Activated effector memory CD4-positive, alpha-beta T cell treated with anti-CD3 and anti-CD28 coated beads, Interleukin-2, amount 50 U/mL, for 16 hours (primary cell): ENCODE measurements around the gene SLC26A4.
"Not testable (repeated sequence)": the region's sequence is repeated elsewhere in the genome, so short reads cannot be mapped to it uniquely, and the experiment has no call there.

Source experiments
- DNase-seq: peaks from one replicate; pipeline ENCODE4 v3.0.0-alpha.2; 2020

The SLC26A4 gene

DNA sequence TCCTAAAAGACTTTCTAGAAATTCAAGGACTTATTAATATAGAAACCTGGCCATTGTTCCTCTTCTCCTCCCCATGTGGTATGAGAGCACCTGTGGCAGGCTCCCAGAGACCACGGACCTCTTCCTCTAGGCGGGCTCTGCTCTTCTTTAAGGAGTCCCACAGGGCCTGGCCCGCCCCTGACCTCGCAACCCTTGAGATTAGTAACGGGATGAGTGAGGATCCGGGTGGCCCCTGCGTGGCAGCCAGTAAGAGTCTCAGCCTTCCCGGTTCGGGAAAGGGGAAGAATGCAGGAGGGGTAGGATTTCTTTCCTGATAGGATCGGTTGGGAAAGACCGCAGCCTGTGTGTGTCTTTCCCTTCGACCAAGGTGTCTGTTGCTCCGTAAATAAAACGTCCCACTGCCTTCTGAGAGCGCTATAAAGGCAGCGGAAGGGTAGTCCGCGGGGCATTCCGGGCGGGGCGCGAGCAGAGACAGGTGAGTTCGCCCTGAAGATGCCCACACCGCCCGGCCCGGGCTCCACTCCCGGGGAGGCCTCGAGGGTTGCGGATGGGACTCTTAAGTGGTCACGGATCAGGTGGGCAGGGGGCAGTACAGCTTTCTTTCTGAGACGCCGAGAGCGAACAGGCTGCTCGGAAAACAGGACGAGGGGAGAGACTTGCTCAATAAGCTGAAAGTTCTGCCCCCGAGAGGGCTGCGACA, at the start of gene SLC26A4:
Gene SLC26A4 (plus strand): TSS at position 448 of the 700 bp plus-strand sequence. CDS start 814 bp downstream, outside the sequence.
- peak; percentile 72 for DNase-seq

- DNase-seq, result no peak
Observed at GRCh38 chr7:107613439-107613838, 47.2 kb upstream of the SLC26A4 start.

- DNase-seq, result no peak
Observed at GRCh38 chr7:107613948-107614347, 46.7 kb upstream of the SLC26A4 start.

GRCh38 chr7:107614425-107614824, 46.2 kb upstream of the SLC26A4 start:
- DNase-seq, result no peak

DNA sequence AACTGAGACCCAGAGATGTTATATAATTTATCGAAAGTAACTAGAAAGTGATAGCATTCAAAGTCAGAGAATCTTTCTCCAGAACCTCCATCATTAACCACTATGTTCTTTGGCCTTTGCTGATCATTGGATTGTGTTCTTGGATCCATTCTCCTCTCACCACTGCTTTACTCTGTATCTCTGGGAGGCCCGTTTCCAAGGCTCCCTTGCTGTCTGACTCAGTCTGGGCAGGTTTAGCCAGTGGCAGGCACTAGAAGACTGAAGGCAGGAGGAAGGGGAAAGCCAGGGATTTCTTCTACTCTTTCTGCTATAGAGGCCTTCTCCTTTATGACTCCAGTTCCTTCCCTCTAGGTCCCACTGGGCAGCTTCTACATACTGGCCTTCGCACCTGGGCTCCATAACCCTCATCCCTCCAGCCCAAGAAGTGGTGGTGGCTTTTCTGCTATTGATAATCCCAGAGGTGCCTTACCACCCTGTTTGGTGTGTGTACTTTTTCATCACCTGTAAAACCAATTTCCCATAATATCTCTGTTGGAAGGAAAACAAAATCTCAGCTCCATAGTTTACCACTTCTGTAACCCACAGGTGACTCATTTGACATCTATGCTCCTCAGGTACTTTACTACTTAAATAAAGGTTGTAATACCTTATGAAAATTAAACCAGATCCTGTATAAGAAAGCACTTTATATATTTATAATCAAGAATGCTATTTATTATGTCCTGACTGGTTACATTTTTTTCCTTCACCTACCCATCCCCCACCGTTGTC, 44.5 kb upstream of the SLC26A4 start:
- DNase-seq, result no peak

GRCh38 chr7:107622429-107622828, 38.2 kb upstream of the SLC26A4 start:
- DNase-seq, result no peak

GRCh38 chr7:107622894-107623293, 37.7 kb upstream of the SLC26A4 start:
- no peak for DNase-seq

GRCh38 chr7:107627002-107627401, 33.6 kb upstream of the SLC26A4 start:
- no peak for DNase-seq

DNA sequence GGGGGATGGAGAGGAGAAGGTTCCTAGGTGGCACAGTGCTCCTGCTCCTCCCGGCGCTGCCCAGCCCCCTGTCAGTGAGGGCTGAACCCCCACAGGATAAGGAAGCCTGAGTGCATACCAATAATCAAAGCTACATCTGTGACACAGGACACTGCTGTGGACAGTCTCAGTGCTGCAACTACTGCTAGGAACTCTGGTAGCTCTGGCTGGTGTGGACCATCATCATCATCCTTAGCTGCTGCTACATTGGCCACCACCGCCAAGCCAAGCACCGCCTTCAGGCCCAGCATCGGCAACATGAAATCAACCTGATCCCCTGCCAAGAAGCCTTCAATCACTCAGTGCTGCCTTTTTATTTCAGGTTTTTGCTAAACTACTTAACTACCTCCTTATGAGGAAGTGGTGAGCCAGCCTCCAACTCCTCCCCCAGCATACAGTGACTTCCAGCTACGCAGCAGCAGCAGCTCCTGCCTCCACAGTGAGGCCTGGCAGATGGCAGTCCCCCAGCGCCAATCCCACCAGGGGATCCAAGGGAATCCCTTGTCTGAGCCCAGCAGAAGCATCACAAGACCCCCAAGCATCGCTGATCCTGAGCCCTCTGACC, 32.1 kb upstream of the SLC26A4 start:
- DNase-seq, result no peak

DNA sequence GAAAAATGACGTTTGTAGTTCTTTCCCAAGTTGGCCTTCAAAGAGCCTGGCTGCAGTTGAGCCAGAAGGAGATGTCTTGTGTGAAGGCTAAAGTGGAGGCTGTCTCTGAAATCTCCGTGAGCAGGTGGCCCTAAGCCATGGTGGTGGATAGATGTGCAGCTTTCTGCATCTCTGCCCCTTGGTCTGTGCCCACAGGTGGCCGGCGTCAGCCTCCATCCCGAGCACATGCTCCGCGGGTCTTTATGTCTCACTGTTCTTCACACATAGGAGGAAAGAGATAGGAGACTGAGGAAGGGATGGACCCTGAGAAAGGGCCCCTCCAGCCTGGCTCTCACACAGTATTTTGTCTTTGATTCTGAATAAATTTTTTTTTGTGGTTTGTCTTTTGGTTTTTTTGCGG, 30.3 kb upstream of the SLC26A4 start:
- DNase-seq, result no peak

DNA sequence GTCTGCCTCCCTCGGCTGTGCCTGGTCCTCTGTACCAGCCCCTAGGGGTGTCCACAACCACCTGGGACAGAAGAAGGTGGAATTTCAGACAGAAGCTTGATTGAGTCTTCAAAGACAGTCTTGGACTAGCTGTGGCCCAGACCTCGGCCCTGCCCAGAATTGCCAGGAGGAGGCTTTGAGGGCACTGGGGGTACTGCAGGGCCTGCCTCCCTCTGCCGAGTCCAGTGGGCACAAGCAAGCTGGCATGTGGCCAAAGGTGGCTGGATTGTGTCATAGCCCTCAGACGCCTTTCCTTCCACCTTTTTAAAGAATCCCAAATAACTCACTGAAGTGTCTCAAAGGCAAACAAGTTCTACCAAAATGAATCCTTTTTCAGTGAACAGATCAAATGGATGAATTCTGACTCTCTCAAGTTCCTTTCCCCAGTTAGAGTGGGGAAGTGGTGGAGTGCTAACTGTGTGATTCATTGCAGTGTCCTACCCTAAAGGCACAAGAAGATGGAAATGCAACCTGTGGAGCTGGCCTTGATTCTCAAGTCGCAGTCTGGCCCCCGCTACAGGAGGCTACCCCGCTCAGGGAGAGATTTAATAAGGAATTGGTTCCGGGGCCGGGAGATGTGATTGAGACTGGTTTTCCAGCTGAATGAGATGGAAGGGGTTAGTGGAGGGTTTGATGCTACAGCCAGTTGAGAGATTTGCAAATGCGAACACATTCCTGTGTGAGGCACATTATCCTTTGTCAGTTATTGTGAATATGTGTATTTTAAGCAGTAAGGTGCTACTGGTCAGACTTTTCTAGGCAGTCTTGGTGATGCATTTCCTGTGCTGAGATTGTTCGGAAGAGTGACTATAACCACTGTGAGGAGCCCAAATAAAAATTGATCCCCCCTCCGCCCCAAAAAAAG, 28.8 kb upstream of the SLC26A4 start:
- no peak for DNase-seq

GRCh38 chr7:107632492-107632865, 28.1 kb upstream of the SLC26A4 start:
- no peak for DNase-seq

GRCh38 chr7:107638594-107638993, 22.0 kb upstream of the SLC26A4 start:
- DNase-seq, result no peak

DNA sequence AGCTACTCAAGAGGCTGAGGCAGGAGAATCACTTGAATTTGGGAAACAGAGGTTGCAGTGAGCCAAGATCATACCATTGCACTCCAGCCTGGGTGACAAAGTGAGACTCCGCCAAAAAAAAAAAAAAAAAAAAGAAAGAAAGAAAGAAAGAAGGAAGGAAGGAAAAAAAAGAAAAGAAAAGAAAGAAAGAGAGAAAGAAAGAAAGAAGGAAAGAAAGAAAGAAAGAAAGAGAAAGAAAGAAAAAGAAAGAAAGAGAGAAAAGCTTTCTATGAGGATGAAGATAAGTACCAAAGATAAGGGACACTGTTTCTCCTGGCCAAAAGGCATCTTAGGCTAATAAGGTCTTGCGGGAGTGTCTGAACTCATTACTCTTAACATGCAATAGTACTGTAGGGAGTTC, 21.6 kb upstream of the SLC26A4 start:
- DNase-seq, result not testable (repeated sequence)

DNA sequence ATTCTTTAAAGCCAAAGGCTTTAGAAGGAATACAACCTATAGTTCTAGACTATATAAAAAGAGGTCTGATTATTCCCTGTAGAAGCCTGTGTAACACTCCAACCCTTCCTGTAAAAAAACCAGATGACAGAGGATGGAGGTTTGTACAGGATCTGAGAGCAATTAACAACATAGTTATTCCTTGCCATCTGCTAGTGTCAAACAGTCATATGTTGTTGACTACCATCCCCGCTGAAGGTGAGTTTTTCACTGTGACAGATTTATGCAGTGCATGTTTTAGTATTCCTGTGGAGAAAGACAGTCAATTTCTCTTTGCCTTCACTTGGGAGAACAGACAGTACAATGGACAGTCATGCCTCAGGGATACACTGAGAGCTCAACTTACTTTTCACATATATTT, 19.0 kb upstream of the SLC26A4 start:
- DNase-seq, result no peak

DNA sequence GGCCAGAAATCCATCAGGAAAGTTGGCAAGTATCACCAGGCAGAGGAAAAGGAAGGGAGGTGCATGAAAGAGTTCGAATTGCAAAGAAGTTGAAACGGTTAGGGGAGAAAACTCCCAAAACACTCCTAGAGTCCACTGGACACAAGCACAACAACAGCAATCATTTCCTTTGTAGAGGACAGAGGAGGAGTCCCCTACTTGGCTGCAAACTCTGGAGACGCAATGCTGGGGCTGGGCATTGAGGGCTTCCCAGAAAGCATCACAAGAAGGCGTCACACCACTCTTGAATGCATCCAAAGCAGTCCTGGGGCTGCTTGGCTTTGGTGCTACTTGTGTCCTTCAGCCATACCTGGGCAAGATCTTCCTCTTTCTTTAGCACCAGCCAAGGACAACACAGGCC, 18.1 kb upstream of the SLC26A4 start:
- no peak for DNase-seq

- no peak for DNase-seq
Observed at GRCh38 chr7:107643407-107643806, 17.2 kb upstream of the SLC26A4 start.

- DNase-seq, result no peak
Observed at GRCh38 chr7:107643938-107644308, 16.7 kb upstream of the SLC26A4 start.

GRCh38 chr7:107644309-107644974, 16.2 kb upstream of the SLC26A4 start:
- DNase-seq, result no peak

GRCh38 chr7:107652642-107653041, 8.0 kb upstream of the SLC26A4 start:
- no peak for DNase-seq

DNA sequence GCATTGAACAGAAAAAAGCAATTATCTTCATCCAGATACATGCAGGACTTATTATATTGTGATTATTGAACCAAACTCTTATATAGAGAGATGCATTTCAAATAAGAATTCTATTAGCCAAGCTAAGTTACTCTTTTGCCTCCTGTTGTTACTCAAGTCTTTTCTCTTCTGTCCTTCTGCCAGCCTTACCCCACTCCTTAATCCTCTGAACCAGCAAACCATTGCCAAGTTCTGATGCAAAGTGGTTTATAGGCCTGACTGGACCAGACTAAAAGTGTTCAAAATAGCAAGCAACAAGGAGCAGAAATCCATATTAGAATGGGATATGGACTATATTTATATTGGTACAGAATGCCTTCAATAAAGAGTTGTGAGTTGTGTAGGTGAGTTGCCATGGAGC, 2.2 kb upstream of the SLC26A4 start:
- no peak for DNase-seq

DNA sequence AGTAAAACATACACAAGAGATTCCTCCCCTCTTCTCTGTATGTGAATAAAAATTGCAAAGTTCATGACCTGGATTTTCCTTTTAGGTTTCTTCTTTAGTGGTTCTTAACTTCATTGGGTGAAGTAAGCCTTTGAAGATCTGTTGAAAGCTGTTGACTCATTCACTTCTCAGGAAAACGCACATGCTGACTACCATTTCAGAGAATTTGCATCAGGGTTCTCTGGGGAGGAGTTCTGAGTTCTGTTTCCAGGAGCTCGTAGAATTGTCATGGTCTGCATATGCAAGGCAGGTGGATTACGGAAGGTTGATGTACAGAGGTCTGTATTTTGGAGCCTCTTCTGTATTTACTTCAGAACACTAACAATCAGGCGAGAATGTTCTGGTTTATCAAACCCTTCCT, 962 bp upstream of the SLC26A4 start:
- peak; percentile 66 for DNase-seq
